ENCODE data around the gene C3AR1.
"Not testable (repeated sequence)": the region's sequence is repeated elsewhere in the genome, so short reads cannot be mapped to it uniquely, and the experiment has no call there.

The C3AR1 gene

DNA sequence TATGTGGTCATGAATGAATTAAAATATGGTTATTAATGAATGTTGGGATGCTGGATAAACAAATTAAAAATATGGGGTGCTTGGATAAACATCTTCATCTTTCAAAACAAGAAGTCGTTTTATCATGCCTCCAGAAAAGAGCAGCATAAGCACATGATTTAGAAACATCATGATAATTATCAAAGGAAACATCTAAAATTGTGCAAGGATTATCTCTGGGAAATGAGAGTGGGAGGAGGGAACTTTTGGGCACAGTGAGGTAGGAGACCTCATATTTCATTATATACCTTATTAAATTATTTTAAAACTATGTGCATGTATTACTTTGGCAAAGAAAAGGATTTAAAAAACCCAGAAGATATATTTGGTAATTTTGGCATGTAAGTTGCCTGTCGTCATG is 8.9 kb downstream of the C3AR1 start:
- no peak for DNase-seq

DNA sequence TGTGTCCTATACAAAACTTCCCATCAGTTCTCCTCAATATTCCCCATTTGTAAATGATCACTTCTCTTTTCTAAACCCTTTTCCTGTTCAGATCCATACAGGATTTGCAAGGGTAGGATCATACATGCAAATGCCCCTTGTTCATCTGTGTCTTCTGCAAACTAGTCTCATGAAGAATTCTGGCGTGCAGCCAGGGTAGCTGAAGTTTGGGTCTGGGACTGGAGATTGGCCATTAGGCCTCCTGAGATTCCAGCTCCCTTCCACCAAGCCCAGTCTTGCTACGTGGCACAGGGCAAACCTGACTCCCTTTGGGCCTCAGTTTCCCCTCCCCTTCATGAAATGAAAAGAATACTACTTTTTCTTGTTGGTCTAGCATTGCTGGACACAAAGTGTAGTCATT is 11.3 kb downstream of the C3AR1 start:
- no peak for DNase-seq

DNA sequence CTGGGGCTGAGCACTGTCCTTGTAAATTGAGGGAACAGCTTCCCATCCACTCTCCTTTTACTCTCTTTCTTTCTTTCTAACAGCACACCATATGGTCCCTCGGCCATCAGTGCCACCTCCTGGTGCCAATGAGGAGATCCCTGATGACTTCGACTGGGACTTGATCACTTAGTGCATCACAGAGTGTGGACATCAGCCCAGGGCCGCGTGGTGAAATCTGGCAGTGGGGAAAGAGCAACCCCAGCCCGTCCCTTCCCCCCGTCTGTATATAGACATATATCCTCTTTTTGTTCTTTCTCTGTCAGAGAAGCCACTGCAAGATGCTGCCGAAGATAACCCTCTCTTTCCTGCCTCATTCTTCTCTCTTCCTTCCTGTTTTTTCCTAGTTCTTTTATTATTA is 13.5 kb downstream of the C3AR1 start:
- DNase-seq, result no peak

DNA sequence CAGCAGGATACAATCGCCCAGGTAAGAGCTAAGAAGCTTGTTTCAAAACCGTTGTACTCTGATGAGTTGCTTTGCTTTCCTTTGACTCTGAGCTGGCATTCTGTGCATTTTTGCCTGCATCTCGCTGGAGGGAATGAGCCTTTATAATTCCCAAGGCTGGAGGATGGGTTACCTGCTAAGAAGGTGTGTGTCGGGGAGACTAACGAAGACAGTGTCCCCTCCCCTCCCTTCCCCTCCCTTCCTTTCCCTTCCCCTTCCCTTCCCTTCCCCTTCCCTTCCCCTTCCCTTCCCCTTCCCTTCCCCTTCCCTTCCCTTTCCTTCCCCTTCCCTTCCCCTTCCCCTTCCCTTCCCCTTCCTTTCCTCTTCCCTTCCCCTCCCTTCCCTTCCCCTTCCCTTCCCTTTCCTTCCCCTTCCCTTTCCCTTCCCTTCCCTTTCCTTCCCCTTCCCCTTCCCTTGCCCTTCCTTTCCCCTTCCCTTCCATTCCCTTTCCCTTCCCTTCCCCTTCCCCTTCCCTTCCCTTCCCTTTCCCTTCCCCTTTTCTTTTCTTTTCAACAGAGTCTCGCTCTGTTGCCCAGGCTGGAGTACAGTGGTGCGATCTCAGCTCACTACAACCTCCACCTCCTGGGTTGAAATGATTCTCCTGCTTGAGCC is 15.4 kb downstream of the C3AR1 start:
- DNase-seq, result no peak

DNA sequence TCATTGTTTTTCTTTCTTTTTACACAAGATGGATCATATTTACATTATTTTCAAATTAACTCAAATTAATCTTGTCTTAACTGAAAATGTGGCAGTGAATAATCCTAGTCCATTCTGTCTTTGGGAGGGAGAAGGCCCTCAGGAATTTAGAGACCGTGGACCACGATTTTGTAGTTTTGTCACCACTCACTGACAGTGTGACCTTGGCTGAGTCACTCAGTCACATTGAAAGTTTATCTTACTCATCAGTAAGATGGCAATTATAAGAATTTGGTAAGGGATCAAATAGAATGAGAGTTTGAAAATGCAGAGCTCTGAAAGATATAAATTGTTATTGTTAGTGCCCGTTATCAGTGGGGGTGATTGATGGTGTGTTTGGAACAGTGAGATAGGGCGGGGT is 17.3 kb downstream of the C3AR1 start:
- DNase-seq, result no peak

DNA sequence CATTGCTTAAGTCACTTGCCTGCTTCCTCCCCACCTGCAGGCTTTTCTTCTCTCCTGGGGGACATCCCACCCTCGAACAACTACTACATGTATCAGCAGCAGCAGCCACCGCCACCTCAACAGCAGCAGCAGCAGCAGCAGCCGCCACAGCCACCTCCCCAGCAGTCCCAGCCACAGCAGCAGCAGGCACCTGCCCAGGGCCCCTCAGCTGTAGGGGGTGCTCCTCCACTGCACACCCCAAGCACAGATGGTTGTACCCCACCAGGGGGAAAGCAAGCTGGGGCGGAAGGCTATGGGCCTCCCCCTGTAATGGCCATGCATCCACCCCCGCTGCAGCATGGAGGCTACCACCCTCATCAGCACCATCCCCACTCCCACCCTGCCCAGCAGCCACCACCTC is 18.3 kb downstream of the C3AR1 start:
- DNase-seq, result no peak

DNA sequence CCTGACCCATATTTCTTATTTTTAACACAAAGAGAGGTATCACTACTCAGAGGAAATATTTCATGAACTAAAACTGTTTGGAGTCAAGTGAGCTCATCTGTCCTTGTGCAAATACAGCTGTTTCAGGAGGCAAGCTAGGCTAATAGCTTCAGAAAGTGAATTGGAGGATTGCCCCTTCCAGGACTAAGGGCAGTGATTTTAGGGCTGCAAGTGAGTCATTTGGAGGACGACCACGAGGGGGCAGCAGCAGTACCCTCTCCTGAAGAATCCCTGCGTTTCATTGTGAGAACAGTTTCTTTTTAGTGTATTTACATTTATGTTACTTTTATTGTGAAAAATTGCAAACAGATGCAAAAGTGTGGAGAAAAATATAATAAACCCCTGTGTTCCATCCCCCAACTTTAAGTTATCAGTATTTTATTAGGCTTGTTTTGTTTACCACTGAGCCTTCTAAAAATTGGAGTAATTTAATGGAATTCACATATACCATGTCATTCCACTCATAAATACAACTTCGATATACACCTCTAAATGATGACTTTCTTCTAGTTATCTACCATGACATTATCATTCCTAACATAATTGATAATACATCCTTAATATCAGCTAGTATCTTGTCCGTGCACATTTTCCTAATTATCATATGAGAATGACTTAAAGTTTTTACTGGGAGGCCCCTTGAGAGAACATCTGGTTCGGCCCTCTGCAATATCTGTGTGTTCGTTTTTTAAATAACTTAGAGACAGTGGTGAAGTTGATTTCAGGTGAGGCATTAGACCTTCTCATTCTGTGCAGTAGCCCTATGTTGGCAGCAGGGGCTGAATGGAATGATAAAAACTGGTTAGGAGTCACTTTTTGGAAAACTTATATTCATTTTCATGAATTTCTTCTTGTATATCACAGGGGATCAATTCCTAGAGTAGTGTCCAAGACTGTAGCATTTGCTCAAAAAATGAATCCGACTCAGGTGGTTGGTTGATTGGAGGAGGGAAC is 19.9 kb downstream of the C3AR1 start:
- peak; percentile 47 for DNase-seq

DNA sequence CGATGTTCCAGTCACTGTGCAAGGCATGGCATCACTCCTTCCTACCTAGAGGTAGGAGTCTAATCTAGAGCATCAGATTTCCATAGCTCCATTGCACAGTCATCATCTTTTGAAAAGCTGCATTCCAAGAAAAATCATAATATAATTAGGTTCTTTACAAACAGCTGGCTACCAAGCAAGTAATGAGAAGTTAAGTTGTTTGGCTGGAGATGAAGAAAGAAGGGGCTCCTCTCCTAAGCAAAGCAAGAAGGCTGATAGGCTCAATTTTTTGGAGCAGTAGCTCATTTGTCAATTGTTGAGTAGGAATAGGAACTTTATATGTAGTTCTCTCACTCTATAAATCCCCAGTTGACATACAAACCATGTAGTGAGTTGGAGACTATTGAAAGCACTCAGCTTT is 25.4 kb downstream of the C3AR1 start:
- no peak for DNase-seq

DNA sequence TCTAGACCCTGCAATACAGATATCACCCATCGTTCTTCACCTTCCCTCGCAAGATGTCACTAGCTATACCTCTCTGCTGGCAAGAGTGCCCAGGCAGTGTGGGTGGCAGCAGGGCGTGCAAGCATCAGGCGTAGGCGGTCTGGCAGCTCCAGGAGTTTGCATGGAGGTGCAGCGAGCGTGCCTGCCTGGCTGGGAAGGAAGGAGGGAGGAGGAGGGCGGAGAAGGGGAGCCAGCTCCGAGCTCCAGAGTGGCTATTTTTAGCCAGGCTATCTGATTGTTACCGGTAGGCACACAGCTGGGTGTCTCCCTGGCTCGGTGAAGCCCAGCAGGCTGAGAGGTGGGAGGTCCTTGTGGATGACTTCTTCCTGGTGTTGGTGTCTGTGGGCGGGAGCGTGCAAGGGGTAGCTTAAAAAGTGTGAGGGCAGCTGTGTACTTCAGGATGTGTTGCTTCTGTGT is 27.5 kb downstream of the C3AR1 start:
- DNase-seq, result peak; percentile 81

DNA sequence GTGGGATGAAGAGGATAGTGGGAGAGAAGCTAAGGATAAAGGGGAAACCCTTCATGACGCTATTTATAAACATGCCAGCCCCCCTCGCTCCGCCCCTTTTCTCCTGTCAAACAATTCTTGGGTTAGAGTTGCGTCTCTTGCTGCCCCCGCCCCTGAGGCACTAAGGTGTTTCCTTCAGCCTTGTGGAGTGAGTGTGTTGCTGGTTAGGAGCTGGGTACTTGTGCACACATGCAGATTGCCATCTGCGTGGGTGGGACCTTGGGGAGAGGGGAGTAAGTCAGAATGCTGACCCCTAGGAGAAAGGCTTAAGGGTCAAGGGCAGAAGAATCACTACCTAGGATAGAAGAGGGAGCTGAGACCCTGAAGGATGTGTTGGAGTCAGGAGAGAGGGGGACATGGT is 28.2 kb downstream of the C3AR1 start:
- DNase-seq, result peak; percentile 36

DNA sequence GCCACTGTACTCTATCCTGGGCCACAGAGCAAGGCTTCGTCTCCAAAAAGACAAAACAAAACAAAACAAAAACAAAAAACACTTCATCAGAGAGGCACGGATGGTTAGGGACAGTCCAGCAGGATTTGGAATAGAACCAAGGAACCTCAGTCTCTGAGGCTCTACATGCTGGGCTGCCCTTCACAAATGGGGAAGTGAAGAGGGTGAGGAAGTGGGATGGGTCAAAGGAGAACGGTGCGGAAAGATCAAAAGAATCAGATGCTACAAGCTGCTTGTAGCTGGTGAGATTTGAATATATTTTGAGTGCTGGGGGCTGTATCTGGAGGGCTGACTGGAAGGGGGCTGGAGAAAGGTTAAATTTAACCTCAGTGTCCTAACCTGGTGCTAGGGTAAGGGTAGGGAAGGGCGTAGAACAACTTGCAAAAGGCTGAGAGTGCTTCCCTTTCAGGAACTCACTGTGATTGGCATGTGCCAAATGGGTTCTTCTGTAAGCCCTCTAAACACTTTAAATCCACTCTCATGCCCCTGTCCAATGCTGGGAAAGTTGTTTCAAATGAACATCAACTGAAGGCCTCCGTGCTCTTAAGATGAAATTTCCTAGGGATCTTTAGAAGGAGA is 29.0 kb downstream of the C3AR1 start:
- DNase-seq, result no peak

DNA sequence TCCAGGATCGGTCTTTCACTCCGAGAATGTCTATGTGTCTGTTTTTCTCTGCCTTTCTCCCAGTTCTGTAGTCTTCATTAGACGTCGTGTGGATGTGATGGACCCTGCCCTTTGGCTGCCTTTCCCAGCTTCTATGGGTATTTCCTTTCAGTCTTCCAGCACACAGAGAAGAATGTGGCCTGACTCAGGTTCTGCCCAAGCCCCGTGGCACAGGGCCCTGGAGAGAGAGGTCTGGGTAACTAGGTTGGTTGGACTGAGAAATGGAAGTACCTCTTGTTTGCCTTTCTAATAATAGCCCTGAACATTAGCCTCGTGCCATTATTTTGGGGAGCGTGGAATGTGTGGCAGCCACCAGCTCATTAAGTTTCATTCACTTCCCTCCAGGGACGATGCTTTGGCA is 29.8 kb downstream of the C3AR1 start:
- DNase-seq, result no peak

DNA sequence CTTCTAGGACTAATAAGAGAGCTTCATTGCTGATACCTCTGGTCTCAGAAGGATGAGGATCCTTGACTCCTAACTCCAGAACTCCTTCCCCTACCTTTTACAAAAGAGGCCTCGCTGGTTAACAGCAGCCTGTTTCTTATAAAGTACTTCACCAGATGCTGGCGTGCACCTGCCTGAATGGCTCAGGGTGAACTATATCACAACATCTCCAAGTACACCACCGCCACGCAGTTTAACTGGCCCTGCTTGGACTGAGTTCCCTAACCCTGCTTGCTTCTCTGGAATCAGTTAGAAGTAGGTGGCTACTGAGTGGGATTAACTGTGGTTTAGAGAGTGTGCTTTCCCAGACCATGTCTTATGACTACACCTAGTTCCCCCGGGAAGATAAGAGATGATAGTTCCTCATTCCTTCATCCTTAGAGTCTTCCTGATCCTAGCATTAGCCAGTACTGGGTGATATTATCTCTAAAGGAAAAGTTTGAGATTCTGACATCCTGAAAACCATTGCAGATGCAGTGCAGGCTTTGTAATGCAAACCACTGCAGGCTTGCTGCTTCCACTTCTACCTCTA is 30.6 kb downstream of the C3AR1 start:
- no peak for DNase-seq

DNA sequence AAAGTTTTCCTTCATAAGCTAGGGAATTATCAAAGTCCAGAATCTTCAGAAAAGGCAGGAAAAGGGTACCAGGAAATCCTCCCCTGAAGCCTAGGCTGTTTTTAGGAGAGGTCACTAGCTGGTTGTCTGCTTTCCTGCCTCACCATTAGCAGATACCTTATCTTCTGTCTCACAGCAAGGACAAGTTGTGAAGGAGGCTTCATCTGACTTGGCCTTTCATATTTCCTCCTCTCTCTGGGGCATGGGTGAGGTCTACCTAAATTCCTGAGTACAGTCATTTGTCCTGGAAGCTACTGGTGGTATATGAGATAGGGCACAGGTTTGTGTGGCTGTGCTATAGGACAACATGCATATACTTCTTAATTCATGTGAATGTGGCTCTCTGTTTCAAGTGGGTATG is 31.4 kb downstream of the C3AR1 start:
- DNase-seq, result no peak

DNA sequence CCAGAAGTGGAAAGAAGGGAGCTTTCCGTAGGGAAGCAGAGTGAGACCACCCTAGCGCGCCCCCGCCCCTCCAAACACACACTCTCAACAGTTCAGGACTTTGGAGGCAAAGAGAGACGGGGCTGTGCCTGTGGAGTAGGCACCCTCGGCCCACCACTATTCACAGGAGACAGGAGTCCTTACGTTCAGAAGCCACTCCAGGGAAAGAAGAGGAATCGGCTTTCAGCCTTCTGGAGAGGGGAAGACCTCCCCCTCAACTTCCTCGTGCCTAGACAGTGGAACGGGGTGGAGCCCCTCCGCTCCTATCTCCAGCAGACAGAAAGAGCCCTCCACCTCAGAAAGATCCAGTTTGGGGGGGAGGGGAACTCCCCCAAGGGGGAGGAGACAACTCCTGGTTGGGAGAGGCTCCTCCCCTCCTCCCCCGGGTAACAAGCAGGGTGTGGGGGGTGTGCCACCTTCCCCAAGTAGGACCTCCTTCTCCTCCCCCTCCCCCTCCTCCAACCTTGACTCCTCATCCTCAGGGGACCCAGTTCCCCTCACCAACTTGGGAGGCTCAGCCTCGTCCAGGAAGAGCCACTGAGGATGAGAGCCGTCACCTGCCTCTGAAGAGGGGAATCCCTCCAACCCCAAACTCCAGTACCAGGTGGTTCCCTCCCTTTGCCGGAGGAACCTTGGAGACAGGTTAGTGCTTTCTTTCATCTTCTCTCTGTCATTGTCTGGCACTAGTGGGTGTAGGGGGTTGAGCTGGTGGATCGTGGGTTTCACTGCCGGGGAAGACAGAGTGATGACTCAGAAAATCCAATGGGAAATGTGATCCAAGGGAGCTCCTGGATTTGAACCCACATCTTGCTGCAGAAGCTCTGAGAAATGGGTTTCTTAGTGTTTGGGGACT is 32.8 kb downstream of the C3AR1 start:
- peak; percentile 27 for DNase-seq

DNA sequence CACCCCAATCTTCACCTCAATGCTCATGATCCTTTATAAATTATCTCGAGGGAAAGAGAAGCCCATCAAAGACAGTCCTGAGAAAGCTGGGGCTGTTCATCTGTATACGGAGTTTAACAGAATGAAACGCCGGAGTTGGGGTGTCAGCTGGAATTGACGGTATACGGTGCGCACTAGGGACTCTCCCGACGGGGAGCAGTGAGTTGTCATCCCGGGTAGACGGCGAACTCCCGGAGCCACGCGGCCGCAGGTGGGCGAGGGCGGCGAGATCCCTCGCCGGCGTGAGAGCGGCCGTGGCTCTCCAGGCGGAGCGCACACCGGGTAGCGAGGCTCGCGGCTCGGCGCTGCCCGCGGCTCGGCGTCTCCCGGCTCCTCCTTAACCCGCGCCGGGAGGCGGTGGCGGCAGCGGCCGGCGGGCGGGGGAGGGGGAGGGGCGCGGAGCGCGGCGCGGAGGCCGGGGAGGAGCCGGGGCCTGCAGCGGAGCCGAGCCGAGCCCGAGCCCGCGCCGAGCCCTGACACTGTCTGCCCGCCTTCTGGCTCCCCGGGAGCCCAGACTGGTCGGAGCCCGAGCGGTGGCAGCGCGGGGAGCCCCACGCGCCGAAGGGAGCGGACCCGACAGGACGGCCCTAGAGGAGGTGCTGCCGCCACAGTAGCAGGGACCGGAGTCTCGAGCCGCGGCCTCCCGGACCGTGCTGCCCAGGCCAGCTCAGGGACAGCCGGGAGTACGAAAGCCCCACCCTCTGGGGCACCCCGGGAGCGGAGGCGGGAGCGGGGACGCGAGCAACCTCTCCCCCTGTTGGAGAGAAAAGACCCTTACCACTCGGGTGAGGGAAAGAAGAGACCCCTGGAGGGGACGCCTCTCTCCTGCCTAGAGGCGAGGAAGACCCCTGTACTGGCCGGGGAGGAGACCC is 33.7 kb downstream of the C3AR1 start, which contains the start of gene FOXJ2:
Gene FOXJ2, plus strand, starts transcription at position 475 of the 911 bp plus-strand sequence. CDS start 7,117 bp downstream, outside the sequence.
- DNase-seq, result peak; percentile 32

DNA sequence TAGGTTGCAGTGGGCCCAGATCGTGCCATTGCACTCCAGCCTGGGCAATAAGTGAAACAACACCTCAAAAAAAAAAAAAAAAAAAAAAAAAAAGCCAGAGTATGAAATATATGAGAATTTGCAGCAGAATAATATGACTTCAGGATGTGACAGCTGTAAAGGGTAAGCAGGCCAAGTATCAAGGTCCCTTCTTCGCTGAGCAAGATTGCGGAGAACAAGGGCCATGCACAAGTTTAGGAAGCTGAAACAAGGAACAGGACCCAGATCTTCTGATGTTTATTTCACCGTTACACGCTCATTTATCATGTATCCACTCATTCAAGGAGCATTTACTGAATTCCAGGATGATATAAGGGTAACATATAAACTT is 34.3 kb downstream of the C3AR1 start:
- DNase-seq, result peak; percentile 50

DNA sequence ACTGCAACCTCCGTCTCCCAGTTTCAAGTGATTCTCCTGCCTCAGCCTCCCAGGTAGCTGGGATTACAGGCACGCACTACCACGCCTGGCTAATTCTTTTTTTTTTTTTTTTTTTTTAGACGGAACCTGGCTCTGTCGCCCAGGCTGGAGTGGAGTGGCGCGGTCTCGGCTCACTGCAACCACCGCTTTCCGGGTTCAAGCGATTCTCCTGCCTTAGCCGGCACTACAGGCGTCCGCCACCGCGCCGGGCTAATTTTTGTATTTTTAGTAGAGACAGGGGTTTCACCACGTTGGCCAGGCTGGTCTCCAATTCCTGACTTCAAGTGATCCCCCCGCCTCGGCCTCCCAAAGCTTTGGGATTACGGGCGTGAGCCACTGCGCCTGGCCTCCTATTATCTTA is 35.1 kb downstream of the C3AR1 start:
- DNase-seq, result not testable (repeated sequence)

DNA sequence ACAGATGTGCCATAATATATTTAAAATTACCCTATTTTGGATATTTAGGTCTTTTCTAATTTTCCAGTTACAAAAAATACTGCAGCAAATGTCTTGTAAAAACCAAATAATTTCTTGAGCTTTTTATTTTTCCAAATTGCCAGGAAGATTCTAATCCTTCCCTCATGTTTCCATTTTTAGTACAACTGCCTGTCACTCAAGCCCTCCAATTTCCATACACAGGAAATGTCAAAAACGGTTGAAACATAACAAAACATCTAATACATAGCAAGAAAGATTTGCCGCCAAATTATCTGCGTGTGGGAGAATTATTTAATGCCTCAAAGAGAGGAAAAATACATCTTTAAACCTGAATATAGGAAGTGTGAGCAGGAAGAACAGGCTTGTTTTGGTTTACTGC is 36.0 kb downstream of the C3AR1 start:
- no peak for DNase-seq

DNA sequence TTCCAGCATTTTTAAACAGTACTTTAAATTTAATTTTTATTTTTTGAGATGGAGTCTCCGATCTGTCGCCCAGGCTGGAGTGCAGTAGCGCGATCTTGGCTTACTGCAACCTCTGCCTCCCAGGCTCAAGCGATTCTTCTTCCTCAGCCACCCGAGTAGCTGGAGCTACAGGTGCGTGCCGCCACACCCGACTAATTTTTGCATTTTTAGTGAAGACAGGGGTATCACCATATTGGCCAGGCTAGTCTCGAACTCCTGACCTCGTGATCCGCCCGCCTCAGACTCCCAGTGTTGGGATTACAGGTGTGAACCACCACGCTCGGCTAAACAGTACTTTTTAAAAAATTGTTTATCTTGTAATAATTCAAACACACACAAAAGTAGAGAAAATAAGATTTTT is 37.9 kb downstream of the C3AR1 start:
- no peak for DNase-seq

DNA sequence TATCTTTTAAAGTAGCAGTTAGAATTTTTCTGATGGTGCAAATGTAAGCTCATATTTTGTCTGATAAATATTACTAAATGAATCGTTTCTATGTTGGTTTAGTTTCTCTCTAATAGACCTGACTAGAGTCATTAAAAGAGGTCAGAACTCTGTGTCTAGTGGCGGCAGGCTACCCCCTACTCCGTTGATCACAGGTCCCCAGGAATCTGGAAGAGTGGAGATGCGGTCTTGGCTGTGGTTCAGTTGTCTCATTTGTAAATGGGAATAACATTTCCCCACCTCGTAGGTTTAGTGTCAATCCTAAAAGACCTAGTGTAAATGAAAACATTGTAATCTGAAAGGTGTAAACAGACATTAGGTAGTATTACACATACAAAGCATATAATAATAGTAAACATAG is 38.3 kb downstream of the C3AR1 start:
- no peak for DNase-seq
